H1 (cell line): ENCODE results near the gene DPH1. TPM values are rescaled to one million over a fixed set of nuclear protein-coding genes. Genes with fewer than 3 reads are reported as not detected.

Source experiments
- BRCA1 ChIP-seq: IDR thresholded peaks from 2 replicates; pipeline ENCODE4 v1.6.1; 2012; ENCODE audit warnings: low read depth, low read length, improper control_type of control experiment
- CREB1 ChIP-seq: IDR thresholded peaks from 2 replicates; pipeline ENCODE4 v1.6.1; 2012; ENCODE audit warnings: inconsistent platforms
- GABPA ChIP-seq: IDR thresholded peaks from 2 replicates; pipeline ENCODE4 v1.6.1; 2011; ENCODE audit warnings: mild to moderate bottlenecking, low read length, moderate library complexity, borderline replicate concordance; ENCODE audit not compliant: insufficient read depth
- JUND ChIP-seq: IDR thresholded peaks from 2 replicates; pipeline ENCODE4 v1.6.1; 2011; ENCODE audit warnings: mild to moderate bottlenecking, improper control_type of control experiment, low read length
- MAFK ChIP-seq: IDR thresholded peaks from 2 replicates; pipeline ENCODE4 v1.6.1; 2012; ENCODE audit warnings: low read depth, mild to moderate bottlenecking, improper control_type of control experiment, low read length
- TAF7 ChIP-seq: optimal IDR thresholded peaks from 2 replicates; pipeline ENCODE3; 2011; ENCODE audit warnings: low read depth, mild to moderate bottlenecking, inconsistent platforms, low read length, moderate library complexity, borderline replicate concordance
- polyA plus RNA-seq, 7 experiments: library from polyadenylated mRNA; depleted of rRNA in 3 of 7; stranded (reverse) in 5 of 7; unstranded in 2 of 7; fragments of >200 nt in 5 of 7; fragments of 200-250 nt in 2 of 7; gene quantifications; 1 replicate in 5 of 7; 2 replicates in 1 of 7; 4 replicates in 1 of 7; pipeline versions ENCODE4 v1.2.1 to v1.2.3, GENCODE V29; 2011 to 2013; ENCODE audit warnings: missing spikeins in 2 of 7, mixed read lengths in 2 of 7
- total RNA-seq: library from RNA; stranded (reverse); fragmentation: NEBNext Ultra II Directional; extraction: Animal tissue kit (Norgen Biotek cat#: 25700); gene quantifications from 2 replicates; pipeline ENCODE4 v1.2.1, GENCODE V29; 2021
- TF ChIP-seq, protein P1 (sequence below), 3 experiments: IDR thresholded peaks; 1 replicate in 2 of 3; 2 replicates in 1 of 3; pipeline versions ENCODE4 v1.5.1 to v1.6.1; 2011; ENCODE audit warnings: low read length in 3 of 3, mild to moderate bottlenecking in 3 of 3, inconsistent platforms in 2 of 3, low read depth in 1 of 3, moderate library complexity in 1 of 3; ENCODE audit not compliant: insufficient read depth in 1 of 3; ENCODE audit errors: control extremely low read depth in 1 of 3

DPH1 gene
- total and polyA plus RNA-seq, 2 of the 8 experiments (the other 6 are each of a cell fraction or from before 2014, with no cell fraction given) = 24.9 to 30.0 TPM

GRCh38 chr17:2068031-2068518 is 38.1 kb downstream of the DPH1 start (continued):
- TF ChIP-seq BRCA1 = no peak
- TF ChIP-seq JUND = no peak
- TF ChIP-seq MAFK = no peak
- no peak for TF ChIP-seq TAF7
- TF ChIP-seq CREB1 = no peak
- no peak for TF ChIP-seq GABPA
- TF ChIP-seq, protein P1, sequence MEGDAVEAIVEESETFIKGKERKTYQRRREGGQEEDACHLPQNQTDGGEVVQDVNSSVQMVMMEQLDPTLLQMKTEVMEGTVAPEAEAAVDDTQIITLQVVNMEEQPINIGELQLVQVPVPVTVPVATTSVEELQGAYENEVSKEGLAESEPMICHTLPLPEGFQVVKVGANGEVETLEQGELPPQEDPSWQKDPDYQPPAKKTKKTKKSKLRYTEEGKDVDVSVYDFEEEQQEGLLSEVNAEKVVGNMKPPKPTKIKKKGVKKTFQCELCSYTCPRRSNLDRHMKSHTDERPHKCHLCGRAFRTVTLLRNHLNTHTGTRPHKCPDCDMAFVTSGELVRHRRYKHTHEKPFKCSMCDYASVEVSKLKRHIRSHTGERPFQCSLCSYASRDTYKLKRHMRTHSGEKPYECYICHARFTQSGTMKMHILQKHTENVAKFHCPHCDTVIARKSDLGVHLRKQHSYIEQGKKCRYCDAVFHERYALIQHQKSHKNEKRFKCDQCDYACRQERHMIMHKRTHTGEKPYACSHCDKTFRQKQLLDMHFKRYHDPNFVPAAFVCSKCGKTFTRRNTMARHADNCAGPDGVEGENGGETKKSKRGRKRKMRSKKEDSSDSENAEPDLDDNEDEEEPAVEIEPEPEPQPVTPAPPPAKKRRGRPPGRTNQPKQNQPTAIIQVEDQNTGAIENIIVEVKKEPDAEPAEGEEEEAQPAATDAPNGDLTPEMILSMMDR (IDR thresholded peaks at IDR 0.05; ENCODE audit: control extremely low read depth in 1 of 3, insufficient read depth in 1 of 3, low read depth in 1 of 3, low read length in 3 of 3) = no peak
